SKM-1 treated with dmso at 0.1 percent for 144 hours (cell line): ENCODE results near the gene NOLC1.
A peak's percentile ranks its signal among the peaks of the same experiment; 100 is the strongest.

ENCODE experiments used
- DNase-seq: peaks from one replicate; lab custom pipeline; 2025; ENCODE audit not compliant: unreplicated experiment; lab: John Stamatoyannopoulos, UW

NOLC1 gene

GRCh38 chr10:102151774-102152544 lies at the start of gene NOLC1:
NOLC1 (plus strand) TSS chr10:102152389; CDS start chr10:102152411, 22 bp downstream.
- DNase-seq, result peak; percentile 96

GRCh38 chr10:102102421-102102820 lies 49.8 kb upstream of the NOLC1 start:
- DNase-seq, result no peak

GRCh38 chr10:102106998-102107397 lies 45.2 kb upstream of the NOLC1 start:
- no peak for DNase-seq

- no peak for DNase-seq
Observed at GRCh38 chr10:102109166-102110116, 42.7 kb upstream of the NOLC1 start.

- DNase-seq, result no peak
Observed at GRCh38 chr10:102111276-102111675, 40.9 kb upstream of the NOLC1 start.

- DNase-seq, result no peak
Observed at GRCh38 chr10:102112210-102112817, 39.9 kb upstream of the NOLC1 start.

GRCh38 chr10:102113261-102113955 lies 38.8 kb upstream of the NOLC1 start:
- DNase-seq, result no peak

- DNase-seq, result no peak
Observed at GRCh38 chr10:102113956-102114857, 38.0 kb upstream of the NOLC1 start.

- peak; percentile 86 for DNase-seq
Observed at GRCh38 chr10:102114861-102115618, 37.1 kb upstream of the NOLC1 start.

GRCh38 chr10:102115775-102116174 lies 36.4 kb upstream of the NOLC1 start:
- peak; percentile 27 for DNase-seq

- DNase-seq, result no peak
Observed at GRCh38 chr10:102116656-102117055, 35.5 kb upstream of the NOLC1 start.

GRCh38 chr10:102117391-102118159 lies 34.6 kb upstream of the NOLC1 start:
- peak; percentile 39 for DNase-seq

- no peak for DNase-seq
Observed at GRCh38 chr10:102118867-102119266, 33.3 kb upstream of the NOLC1 start.

GRCh38 chr10:102119417-102120141 lies 32.6 kb upstream of the NOLC1 start:
- peak; percentile 12 for DNase-seq

GRCh38 chr10:102120142-102120990 lies 31.8 kb upstream of the NOLC1 start, which contains the start of gene LDB1:
LDB1 (minus strand) TSS chr10:102120368; CDS start chr10:102120110, 258 bp downstream.
- DNase-seq, result peak; percentile 80

GRCh38 chr10:102120991-102121738 lies 31.0 kb upstream of the NOLC1 start:
- DNase-seq, result no peak
